GM18505 (cell line): ENCODE data around the gene FAM107A.

ENCODE experiments used
- ATAC-seq: cut with Tn5 transposase; IDR thresholded peaks from one replicate; pipeline ENCODE4 v1.9.1; 2021; ENCODE audit not compliant: unreplicated experiment
- POLR2A ChIP-seq: IDR thresholded peaks from 4 replicates; pipeline ENCODE4 v1.6.1; 2011; ENCODE audit warnings: borderline replicate concordance; ENCODE audit not compliant: insufficient read depth, insufficient read length; ENCODE audit errors: extremely low read depth

FAM107A gene

DNA sequence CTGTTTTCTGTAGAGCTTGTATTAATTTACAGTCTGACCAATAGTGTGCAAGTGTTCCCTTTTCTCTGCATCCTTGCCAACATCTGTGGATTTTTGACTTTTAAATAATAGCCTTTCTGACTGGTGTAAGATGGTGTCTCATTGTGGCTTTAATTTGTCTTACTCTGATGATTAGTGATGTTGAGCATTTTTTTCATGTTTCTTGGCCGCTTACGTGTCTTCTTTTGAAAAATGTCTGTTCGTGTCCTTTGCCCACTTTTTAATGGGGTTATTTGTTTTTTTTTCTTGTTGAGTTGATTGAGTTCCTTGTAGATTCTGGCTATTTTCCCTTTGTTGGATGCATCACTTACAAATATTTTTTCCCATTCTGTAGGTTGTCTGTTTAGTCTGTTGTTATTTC is 32.6 kb downstream of the FAM107A start:
- TF ChIP-seq POLR2A, result no peak
- ATAC-seq, result no peak

GRCh38 chr3:58540176-58540858 is 36.9 kb downstream of the FAM107A start:
- no peak for TF ChIP-seq POLR2A
- ATAC-seq, result no peak

GRCh38 chr3:58539626-58540025 is 37.6 kb downstream of the FAM107A start:
- no peak for TF ChIP-seq POLR2A
- ATAC-seq, result no peak

GRCh38 chr3:58537412-58538301 is 39.5 kb downstream of the FAM107A start:
- ATAC-seq, result no peak
- TF ChIP-seq POLR2A, result no peak

- no peak for TF ChIP-seq POLR2A
Measured at GRCh38 chr3:58536501-58537411, 40.4 kb downstream of the FAM107A start, which contains the start of gene ACOX2. ACOX2 (minus strand) TSS chr3:58537190; CDS start chr3:58535106, 2,084 bp downstream.

DNA sequence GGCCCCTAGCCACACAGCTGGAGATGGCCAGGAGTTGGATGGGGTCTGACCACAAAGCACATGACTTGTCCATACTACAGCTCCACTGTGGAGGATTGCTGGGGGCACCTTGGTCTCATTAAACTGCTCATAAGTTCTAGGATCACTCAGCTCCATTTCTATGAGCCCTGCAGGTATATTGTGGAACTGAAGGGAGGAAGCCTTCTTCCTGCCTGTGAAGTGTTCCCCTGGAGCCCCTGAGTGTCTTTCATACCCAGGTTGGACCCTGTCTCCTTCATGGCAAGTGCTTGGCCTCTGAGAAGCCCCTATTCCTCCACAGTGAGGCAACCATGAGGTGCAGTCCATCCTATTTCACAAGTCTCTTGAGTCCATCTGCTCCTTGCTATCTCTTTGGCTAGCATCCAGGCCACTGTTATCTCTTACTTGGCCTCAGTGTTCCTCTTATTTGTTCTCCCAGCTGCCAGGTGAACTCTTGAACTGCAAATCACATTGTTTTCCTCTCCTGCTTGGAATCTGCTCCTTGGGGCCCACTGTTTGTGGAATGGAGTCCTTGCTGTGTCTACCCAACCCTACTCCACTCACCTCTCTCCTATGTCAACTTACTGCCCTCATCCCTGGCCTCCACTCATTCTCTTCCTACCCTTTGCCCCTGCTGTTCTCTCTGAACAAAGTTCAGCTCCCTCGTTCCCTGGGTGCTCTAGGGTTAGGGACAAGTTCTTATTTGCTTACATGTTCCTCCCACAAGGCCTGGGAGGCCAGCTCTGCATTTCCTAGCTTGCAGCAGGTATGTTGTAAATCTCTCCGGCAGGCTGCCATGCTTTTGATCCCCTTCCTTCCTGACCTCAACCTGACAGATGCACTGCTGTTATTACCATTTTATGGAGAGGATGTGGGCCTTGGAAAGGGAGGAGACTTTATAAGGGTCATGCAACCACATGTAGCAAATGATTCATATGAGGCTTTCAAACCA is 41.4 kb downstream of the FAM107A start:
- TF ChIP-seq POLR2A, result no peak
- no peak for ATAC-seq

More at GRCh38 chr3:58536501-58537411, 40.4 kb downstream of the FAM107A start, which contains the start of gene ACOX2:
- no peak for ATAC-seq

DNA sequence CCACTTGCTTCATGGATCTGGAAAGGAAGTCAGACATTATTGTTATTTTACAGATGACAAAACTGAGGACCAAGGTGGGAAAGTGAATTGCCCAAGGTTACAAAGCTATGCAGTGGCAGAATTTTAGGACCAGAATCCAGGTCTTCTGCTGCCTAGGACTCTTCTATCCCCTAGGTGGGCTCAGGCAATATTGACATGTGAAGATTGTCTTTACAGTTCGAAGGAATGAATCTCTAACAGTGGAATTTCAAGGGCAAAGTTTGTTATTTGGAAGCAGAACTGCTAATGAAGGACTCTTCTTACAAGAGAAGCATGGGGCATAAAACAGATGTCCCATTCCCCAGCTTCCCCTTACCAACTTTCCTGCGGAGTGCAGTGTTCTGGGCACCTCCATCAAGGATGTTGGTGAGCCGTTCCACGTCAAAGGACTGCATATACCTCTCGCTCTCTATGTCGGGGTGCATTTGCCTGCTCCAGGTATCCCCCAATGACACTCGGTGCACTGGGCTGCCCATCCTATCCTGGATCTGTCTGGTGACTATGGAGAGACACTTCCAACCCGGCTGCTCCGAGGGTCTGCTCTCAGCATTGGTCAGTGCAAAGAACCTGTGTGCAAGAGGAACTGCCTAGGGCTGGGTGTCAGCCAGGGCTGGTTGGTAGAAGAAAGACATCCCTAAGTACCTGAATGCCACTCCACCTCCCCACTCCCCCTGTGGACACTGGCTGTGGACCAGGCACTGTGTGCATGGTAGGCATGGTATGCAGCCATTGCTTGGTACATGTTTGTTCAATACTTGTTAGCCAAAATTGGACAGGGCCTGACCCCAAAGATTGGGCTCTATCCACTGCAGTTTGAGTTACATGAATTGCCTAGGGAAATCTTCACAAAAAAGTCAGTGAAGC is 42.3 kb downstream of the FAM107A start:
- ATAC-seq, result no peak
- TF ChIP-seq POLR2A, result no peak

- TF ChIP-seq POLR2A, result no peak
- peak; percentile 91 for ATAC-seq
Measured at GRCh38 chr3:58532794-58533220, 44.4 kb downstream of the FAM107A start.

- TF ChIP-seq POLR2A, result no peak
- no peak for ATAC-seq
Measured at GRCh38 chr3:58531956-58532355, 45.2 kb downstream of the FAM107A start.

GRCh38 chr3:58531555-58531954 is 45.6 kb downstream of the FAM107A start:
- TF ChIP-seq POLR2A, result no peak
- ATAC-seq, result no peak

DNA sequence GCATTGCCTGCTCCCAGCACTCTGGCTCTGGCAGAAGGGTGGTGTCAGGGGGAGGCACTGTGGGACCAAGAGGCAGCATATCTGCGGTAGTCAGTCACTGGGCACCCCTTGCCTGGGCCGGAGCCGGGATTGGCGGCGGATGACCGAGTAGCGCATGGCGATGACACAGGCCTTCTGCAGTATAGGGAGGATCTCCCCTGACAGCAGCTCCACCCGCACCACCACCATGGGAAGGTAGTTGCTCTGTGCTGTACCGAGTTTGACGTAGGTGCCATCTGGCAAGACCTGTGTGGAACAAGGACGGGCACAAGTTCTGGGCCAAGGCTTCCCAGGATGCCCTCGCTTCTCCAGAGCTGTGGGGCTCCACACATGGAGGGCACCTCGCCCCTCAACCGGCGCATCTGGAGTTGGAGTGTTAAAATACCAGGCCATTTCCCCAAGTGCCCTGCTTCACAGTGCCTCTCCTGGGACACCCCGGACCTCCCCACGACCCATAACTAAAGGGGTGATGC is 46.8 kb downstream of the FAM107A start:
- ATAC-seq, result no peak
- no peak for TF ChIP-seq POLR2A
